ENCODE measurements around the gene NKX1-1.

Gene NKX1-1

GRCh38 chr4:1385373-1386340 is 20.6 kb downstream of the NKX1-1 start:
- no peak for DNase-seq (ENCODE audit: low spot score)

GRCh38 chr4:1384675-1385372 is 21.4 kb downstream of the NKX1-1 start:
- no peak for DNase-seq (ENCODE audit: low spot score)

- no peak for DNase-seq (ENCODE audit: low spot score)
Observed at GRCh38 chr4:1383728-1384591, 22.3 kb downstream of the NKX1-1 start.

- DNase-seq (ENCODE audit: low spot score), result no peak
Observed at GRCh38 chr4:1382776-1383727, 23.2 kb downstream of the NKX1-1 start.

GRCh38 chr4:1381944-1382541 is 24.2 kb downstream of the NKX1-1 start:
- no peak for DNase-seq (ENCODE audit: low spot score)

GRCh38 chr4:1381181-1381621 is 25.0 kb downstream of the NKX1-1 start:
- no peak for DNase-seq (ENCODE audit: low spot score)

GRCh38 chr4:1380368-1381151 is 25.7 kb downstream of the NKX1-1 start:
- no peak for DNase-seq (ENCODE audit: low spot score)

GRCh38 chr4:1379801-1380331 is 26.4 kb downstream of the NKX1-1 start:
- DNase-seq (ENCODE audit: low spot score), result no peak

- no peak for DNase-seq (ENCODE audit: low spot score)
Observed at GRCh38 chr4:1379351-1379781, 26.9 kb downstream of the NKX1-1 start.

GRCh38 chr4:1378559-1379231 is 27.5 kb downstream of the NKX1-1 start:
- no peak for DNase-seq (ENCODE audit: low spot score)

- DNase-seq (ENCODE audit: low spot score), result no peak
Observed at GRCh38 chr4:1377606-1378261, 28.5 kb downstream of the NKX1-1 start.

- no peak for DNase-seq (ENCODE audit: low spot score)
Observed at GRCh38 chr4:1376841-1377605, 29.2 kb downstream of the NKX1-1 start.

- DNase-seq (ENCODE audit: low spot score), result no peak
Observed at GRCh38 chr4:1376391-1376840, 29.8 kb downstream of the NKX1-1 start.

GRCh38 chr4:1375761-1376322 is 30.4 kb downstream of the NKX1-1 start:
- no peak for DNase-seq (ENCODE audit: low spot score)

- no peak for DNase-seq (ENCODE audit: low spot score)
Observed at GRCh38 chr4:1375051-1375721, 31.1 kb downstream of the NKX1-1 start.

GRCh38 chr4:1374706-1375045 is 31.6 kb downstream of the NKX1-1 start:
- DNase-seq (ENCODE audit: low spot score), result no peak
